HG03280 (cell line): Measurements from ENCODE around the gene GIPC1.
"Not testable (repeated sequence)": the region's sequence is repeated elsewhere in the genome, so short reads cannot be mapped to it uniquely, and the experiment has no call there.

Source experiments
- ATAC-seq: cut with Tn5 transposase; IDR thresholded peaks from one replicate; pipeline ENCODE4 v1.9.1; 2021; ENCODE audit warnings: mild to moderate bottlenecking, moderate library complexity; ENCODE audit not compliant: unreplicated experiment

The GIPC1 gene, protein sequence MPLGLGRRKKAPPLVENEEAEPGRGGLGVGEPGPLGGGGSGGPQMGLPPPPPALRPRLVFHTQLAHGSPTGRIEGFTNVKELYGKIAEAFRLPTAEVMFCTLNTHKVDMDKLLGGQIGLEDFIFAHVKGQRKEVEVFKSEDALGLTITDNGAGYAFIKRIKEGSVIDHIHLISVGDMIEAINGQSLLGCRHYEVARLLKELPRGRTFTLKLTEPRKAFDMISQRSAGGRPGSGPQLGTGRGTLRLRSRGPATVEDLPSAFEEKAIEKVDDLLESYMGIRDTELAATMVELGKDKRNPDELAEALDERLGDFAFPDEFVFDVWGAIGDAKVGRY

DNA sequence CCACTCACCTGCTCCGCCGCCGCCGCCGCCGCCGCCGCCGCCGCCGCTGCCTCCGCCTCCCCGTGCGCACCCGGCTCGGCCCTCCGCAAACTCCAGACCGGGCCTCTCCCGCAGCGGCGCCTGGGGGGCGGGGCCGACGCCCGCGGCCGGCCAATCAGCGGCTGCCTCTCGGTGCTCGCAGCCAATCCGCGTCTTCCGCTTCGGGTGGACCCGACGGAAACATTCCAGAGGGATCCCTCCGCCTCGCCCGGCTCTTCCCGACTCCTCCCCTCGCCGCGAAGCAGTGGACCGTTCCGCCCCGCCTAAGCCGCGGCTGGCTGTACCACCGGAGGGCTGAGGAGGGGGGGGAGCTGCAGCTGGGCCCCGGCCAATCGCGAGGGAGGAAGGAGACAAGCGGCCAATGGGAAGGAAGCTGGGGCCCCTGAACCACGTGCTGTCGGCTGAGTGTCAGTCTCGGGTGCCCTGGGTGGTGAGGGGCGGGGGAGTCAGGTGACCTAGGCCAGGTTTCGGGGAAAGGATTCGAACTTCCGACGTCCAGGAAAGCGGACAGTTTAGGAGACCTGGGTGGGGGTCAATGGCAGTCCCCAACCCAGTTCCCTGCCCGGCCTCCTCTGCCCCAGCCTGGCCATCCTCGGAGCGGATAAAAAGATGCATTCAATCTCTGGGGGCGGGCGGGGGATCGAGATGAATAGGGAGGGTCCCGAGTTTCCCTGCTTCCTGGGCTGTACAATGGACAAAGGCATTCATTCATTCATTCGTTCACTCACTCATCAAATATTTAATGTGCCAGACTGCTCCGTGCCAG is at the start of gene GIPC1:
TSS of gene GIPC1 (minus strand) at position 99 of the 805 bp plus-strand sequence. CDS start 13,151 bp downstream, outside the sequence.
- peak; percentile 60 for ATAC-seq

DNA sequence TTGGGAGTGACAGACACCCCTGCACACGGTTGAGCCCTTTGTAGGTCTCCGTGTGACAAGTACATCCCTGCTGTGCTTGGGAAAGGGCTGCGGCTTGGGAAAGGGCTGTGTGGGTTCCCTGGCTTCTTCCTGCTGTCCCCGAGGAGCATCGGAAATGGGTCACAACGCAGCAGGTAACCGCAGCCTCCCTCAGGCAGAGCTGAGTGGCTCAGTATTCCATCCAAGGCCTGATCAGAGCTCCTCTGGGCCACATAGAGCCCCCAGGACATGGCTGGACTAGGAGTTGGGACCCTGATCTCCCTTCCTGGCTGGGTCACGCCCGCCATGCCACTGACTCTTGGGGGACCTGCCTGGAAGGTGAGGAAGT is 49.8 kb upstream of the GIPC1 start:
- no peak for ATAC-seq

DNA sequence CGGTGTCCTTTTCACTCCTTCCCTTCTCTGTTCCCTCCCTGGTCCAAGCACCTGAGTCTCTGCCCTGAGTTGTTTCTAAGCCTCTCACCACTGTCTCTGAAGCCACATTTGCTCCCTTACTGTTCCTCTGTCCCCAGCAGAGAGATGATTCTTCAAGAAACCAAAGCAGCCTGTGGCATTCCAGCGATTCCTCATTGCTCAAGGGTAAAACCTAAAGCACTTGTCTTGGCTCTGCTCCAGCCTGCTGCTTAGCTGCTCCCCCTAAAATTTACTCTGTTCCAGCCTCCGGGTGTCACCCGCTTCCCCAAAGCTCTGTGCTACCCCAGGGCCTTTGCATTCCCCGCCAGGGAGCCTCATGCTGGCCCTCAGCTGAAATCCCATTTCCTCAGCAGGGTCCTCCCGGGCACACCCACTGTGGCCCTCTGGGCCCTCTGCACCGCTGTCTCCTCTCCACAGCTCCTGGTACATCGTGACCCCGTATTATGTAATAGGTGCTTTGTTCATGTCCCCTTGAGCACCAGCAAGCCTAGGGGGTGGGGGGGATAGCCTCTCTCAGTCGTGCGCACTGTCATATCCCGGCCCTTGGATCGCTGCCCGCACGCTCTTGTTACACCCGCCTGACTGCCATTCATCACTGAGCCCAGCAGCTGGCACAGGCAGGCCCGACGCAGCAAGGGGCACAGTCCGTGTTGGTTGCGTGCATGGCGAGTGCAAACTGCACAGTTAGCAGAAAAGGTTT is 49.2 kb upstream of the GIPC1 start:
- ATAC-seq: no peak

DNA sequence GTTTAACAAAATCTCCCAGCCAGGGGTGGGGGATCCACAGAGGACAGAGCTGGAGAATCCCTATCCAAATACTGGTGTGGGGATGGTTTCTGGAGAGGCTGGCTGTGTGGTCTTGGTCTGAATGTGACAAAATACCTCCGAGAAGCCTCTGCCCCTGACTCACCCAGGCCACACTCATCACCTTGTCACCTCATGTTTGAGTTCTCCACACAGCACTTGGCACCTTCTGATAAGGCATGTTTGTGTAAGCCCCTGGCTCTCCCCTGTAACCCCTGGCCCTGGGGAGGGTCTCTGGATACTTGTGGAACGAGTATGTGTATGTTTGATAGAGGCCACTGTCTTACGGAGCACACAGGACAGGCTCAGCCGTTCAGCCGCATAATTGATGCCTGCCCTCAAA is 48.1 kb upstream of the GIPC1 start:
- ATAC-seq: no peak

DNA sequence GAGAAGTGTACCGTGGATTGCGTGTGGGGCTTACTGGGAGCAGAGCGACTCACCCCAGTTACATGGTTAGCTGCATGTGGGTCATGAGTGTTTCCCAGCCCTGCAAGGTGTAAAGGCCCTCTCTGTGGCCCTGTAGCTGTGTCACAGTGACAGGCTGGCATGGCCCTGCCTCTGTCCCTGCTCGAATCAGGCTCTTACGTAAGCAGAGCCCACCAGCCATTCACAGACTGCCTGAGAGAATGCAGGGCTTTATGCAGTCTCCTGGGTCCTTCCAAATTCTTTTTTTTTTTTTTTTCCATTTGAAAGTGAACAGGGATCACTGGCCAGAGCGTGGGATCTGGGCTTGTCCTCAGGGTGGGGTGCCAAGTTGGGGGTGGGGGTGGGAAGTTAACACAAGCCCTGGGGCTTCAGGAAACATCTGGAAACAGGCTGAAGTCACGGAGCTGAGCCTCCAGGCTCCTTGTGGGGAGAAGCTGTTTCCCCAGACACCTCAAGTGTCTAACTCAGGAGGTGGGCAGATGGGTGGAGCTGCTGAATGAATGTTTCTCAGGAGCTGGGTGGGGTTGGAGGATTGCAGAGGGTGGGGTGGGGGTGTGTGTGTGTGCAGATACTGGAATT is 46.9 kb upstream of the GIPC1 start:
- ATAC-seq: no peak

DNA sequence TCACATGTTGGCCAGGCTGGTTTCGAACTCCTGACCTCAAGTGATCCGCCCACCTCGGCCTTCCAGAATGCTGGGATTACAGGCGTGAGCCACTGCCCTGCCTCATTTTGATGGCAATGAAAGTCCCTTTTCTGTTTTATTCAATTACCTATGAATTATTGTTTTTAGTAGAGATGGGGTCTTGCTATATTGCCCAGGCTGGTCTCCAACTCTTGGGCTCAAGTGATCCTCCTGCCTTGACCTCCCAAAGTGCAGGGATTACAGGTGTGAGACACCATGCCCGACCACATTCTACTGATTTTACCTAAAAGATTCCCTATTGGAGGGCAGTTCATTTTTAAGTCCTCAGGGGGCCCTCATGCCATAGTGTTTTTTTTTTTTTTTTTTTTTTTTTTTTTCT is 46.1 kb upstream of the GIPC1 start:
- ATAC-seq: not testable (repeated sequence)

DNA sequence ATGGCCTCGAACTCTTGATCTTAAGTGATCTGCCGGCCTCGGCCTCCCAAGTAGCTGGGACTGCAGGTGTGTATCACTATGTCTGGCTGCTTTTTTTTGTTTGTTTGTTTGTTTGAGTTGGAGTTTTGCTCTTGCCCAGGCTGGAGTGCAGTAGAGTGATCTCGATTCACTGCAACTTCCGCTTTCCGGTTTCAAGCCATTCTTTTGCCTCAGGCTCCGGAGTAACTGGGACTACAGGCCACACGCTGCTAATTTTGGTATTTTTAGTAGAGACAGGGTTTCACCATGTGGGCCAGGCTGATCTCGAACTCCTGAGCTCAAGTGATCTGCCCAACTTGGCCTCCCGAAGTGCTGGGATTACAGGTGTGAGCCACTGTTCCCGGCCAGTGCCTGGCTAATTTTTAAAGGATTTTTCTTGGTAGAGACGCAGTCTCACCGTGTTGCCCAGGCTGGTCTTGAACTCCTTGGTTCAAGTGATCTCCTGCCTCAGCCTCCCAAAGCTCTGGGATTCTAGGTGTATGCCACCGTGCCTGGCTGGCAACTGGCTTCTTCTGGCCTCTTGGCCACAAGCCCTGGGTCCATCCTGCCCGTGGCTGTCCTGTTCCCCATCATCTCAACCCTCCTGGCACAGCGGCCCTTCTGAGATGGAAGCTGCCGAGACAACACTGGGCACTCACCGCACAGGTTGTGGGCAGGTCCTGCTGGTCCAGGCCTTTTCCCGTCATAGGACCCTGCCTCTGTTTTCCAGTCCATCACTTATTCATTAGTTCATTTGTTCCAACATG is 45.0 kb upstream of the GIPC1 start:
- ATAC-seq: no peak

DNA sequence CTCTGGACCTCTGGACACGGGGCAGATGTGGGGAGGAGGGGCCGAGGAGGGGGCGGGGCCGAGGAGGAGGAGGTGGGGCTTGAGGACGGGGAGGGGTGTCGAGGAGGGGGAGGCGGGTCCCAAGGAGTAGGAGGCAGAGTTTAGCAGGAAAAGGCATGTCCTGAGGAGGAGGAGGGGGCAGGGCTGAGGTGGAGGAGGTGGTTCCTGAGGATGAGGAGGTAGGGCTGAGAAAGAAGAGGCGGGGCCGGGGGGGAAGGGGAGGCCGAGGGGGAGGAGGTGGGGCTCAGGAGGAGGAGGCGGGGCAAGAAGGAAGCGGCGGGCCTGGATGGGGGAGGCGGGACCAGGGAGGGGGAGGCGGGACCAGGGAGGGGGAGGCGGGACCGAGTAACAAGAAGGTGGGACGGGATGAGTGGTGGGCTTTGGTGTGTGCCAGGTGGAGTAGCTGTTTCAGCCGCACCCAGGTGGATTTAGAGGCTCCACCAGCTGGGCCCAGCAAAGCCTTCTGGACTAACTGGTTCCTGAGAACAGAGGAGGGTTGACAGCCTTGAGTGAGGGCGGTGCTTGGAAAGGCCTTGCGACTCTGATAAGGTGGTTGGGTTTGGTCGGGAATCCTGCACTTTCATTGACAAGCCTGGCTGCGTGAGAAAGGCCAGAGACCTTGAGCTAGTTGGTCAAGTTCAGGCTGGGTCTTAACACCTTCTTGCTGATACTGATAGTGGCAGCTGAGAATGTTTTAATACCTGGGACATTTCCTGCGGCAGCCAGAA is 41.2 kb upstream of the GIPC1 start:
- no peak for ATAC-seq

DNA sequence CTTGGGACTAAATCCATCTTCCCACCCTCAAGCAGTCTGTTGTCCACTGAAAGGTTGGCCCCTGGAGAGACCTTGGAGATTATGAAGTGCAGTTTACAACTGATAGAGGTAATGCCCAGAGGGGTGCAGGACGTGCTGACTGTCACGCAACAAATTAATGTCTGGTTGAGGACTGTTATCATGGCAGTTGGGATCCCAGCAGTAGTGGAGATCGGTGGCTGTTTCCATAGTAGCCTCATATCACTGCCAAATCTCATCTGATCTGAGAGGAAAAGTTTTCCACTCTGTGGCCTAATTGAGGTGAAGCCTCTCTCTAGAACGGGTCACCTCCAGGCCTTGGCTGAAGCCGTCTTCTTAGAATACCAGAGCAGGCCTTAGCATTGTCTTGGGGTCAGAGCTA is 37.5 kb upstream of the GIPC1 start:
- ATAC-seq: no peak

DNA sequence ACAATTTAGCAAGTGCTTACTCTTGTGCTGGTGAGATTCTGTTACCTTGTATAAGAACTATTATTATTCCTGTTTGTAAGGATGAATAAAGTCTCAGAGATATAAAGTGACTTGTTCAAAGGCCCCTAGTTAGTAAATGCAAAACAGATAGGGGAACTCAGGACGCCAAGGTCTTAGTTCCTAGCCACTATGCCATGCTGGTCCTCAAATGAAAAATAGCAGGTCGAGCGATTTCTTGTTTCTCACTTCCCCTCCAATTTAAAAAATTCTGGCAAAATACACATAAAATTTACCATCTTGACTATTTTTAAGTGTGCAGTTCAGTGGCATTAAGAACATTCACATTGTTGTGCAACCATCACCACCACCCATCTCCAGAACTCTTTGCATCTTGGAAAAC is 34.6 kb upstream of the GIPC1 start:
- no peak for ATAC-seq

DNA sequence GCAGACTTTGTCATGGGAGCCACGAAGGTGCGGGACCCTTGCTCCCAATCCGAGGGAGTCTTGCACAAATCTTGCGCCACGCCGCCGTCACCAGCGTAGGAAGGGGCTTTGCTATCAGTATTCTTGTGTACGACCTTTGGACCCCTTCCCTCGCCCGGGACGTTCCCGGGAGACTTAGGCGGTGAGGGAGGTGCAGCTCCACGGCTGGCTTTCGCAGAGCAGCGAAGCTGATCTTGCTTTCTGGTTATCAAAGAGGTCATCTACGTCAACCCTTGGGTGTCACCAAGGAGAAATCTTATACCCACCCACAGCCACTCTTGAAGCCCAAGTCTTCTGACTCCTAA is 34.0 kb upstream of the GIPC1 start:
- no peak for ATAC-seq

DNA sequence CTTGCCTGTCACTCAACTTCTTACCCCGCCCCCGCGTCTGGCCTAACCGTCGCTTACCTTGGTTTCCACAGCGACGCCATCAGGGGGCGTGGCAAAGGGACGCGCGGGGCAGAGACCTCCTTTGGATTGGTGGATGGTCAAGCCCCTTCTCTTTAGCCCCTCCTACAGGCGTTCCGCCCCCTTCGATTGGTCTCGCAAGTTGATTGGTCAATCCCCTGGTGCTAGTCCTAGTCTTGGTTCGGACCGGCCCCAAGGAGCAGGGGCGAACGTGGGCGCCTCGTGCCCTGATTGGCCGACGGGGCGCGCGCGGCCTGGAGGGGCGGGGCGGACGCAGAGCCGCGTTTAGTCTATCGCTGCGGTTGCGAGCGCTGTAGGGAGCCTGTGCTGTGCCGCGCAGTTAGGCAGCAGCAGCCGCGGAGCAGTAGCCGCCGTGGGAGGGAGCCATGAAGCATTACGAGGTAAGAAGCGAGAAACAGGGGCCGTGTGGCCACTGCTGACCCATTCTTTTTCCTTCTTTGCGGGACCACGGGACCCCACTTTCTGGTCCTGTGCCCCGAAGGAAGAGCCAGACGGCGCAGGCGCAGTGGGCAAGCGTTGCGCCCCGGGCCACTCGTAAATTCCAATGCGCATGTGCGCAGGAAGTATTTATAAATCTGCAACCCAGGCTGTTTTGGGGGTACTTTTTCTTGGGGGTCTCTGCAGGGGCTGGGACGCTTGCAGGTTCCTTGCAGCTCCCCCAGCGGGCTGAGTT is 33.5 kb upstream of the GIPC1 start, which contains the start of gene TECR:
TSS of gene TECR (plus strand) at position 341 of the 751 bp plus-strand sequence. CDS start at position 444, 103 bp downstream.
- peak; percentile 93 for ATAC-seq

DNA sequence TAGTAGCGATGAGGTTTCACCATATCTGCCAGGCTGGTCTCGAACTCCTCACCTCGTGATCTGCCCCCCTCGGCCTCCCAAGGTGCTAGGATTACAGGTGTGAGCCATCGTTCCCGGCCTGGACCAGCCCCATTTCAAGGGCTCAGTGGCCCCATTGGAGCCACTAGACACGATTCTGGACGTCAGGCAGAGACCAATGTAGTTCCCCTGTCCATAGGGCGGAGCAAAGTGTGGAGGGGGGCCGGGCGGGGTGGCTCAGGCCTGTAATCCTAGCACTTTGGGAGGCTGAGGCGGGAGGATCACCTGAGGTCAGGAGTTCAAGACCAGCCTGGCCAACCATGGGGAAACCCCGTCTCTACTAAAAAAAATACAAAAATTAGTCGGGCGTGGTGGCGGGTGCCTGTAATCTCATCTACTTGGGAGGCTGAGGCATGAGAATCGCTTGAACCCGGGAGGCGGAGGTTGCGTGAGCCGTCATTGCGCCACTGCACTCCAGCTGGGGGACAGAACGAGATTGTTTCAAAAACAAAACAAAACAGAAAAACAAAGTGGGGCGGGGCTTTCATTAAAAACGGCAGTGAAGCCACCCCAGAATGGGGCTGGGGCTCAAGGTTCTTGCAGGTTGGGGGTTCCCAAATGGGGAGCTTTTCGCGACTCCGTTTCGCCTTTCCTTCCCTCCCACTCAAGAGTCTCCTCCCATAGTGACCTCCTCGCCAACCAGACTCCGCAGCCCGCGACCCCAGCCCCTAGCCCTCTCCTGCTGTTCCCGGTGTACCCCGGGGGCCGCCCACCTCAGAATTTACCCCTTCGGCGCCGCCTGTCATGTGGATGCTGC is 32.7 kb upstream of the GIPC1 start:
- ATAC-seq: no peak

DNA sequence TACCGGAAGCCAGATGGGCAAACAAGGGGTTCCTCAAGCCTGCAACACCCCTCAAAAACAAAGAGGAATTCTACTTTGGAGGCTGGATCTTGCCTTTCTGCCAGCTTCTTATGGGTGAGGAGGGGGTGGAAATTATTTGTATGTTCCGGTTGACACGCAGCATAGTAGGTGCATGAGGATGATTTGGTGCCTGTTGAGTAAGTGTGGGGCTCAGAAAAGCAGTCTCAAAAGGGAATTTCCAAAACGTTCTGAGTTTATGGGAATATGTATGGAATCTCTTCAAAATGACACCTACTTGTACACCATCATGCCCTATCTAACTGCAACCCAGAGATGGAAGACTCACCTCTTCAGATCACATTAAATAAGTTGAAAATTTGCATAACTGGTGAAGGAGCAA is 30.5 kb upstream of the GIPC1 start:
- no peak for ATAC-seq

DNA sequence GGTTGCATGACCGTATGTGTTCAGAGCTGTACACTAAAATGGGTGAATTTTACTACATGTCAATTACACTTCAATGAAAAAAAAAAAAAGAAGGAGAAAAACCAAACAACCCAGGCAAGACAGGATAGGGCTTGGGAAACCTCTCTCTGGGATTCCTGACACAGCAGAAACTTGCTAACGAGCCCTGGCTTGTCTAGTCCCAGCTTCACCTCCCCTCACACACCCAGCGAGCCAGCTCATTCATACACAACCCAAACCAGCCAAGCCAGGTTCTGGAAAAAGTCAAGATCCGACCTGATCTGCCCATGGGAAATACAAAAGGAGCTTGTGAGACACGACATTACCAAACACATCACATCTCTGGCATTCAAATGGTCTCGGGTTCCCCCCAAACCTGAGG is 29.8 kb upstream of the GIPC1 start:
- no peak for ATAC-seq

DNA sequence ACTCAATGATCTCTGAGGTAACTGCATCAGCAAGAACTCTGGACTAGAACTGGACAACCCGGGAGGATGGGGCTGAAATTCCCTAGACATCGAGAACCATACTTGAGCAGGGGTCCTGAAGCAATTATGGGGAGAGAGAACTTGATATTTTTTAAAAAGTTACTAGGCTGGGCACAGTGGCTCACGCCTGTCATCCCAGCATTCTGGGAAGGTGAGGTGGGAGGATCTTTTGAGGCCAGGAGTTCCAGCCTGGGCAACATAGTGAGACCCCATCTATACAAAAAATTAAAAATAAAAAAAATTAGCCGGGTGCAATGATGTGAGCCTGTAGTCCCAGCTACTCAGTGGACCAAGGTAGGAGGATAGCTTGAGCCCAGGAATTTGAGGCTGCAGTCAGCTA is 24.6 kb upstream of the GIPC1 start:
- ATAC-seq: no peak

DNA sequence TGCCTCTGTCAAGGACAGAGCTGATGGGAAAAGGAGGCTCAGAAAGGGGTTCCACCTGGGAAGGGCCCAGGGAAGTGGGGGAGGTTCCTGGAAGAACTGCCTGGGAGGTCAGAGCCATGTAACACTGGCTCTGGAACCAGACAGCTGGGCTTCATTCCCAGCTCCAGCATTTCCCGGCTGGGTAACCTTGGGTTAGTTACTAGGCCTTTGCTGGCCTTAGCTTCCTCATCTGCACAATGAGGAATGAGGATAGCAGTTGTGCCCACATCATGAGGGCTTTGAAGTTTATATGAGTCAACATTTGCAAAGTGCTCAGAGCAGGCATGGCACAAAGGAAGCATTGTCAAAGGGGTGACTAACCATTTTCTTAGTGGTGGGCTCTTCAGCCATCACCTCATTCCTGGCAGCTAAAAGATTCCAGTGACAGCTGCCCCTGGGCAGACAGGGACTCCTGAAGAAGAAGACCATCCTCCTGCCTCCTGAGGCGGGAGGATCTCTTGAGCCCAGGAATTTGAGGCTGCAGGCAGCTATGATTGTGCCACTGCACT is 24.0 kb upstream of the GIPC1 start:
- ATAC-seq: no peak
